ENCODE data around the gene ANKS1A. TPM values are rescaled to one million over a fixed set of nuclear protein-coding genes. Genes with fewer than 3 reads are reported as not detected.

Gene ANKS1A
- total and polyA plus RNA-seq, 2 experiments from 2014 or later = 12.1 to 31.9 TPM

GRCh38 chr6:34955442-34955841 is 66.4 kb downstream of the ANKS1A start:
- Histone ChIP-seq H3K79me2 (replicated peaks; ENCODE audit: insufficient read depth) (peaks cover 6% of the 10 kb centered on the region; the same call in 1 of the 2 replicates), H3K9me2 (ENCODE audit: insufficient read depth) (no peaks in the 10 kb centered on the region), H3K36me3 (ENCODE audit: insufficient read depth) (no peaks in the 10 kb centered on the region), H3K27me3 (ENCODE audit: insufficient read depth) (no peaks in the 10 kb centered on the region), H3K4me3 (no peak overlapping the region), H3K27ac (ENCODE audit: low read depth) (no peak overlapping the region), H3K4me2 (no peak overlapping the region), H4K20me1 (replicated peaks; ENCODE audit: insufficient read depth) (peaks cover 5% of the 10 kb centered on the region), H3K4me1 (ENCODE audit: insufficient read depth) (peaks cover 17% of the 10 kb centered on the region; the same call in 1 of the 2 replicates), H2AFZ (no peak overlapping the region), H3F3A (replicated peaks; ENCODE audit: low read depth) (no peaks in the 10 kb centered on the region)
- H3K9me3 Mint-ChIP-seq = no peaks in the 10 kb centered on the region
- H3K4me1 Mint-ChIP-seq = peaks cover 23% of the 10 kb centered on the region
- H3K27me3 Mint-ChIP-seq (ENCODE audit: insufficient read depth, low read depth, poor library complexity) = peaks cover 2% of the 10 kb centered on the region
- no peak overlapping the region for H3K4me3 Mint-ChIP-seq
- no peak for DNase-seq (ENCODE audit: low spot score)
- no peaks in the 10 kb centered on the region for H3K36me3 Mint-ChIP-seq (ENCODE audit: low read depth)
- H3K27ac Mint-ChIP-seq = no peak overlapping the region
- TF ChIP-seq ZNF114 (CRISPR knock-in tag; IDR thresholded peaks at IDR 0.05) = no peak
- no peak for TF ChIP-seq CREB1 (CRISPR knock-in tag; IDR thresholded peaks at IDR 0.05; ENCODE audit: low read depth)
- TF ChIP-seq JUNB (IDR thresholded peaks at IDR 0.05; ENCODE audit: unreplicated experiment) = no peak
- no peak for TF ChIP-seq NANOG (IDR thresholded peaks at IDR 0.05; ENCODE audit: borderline replicate concordance)
- TF ChIP-seq, protein P1, sequence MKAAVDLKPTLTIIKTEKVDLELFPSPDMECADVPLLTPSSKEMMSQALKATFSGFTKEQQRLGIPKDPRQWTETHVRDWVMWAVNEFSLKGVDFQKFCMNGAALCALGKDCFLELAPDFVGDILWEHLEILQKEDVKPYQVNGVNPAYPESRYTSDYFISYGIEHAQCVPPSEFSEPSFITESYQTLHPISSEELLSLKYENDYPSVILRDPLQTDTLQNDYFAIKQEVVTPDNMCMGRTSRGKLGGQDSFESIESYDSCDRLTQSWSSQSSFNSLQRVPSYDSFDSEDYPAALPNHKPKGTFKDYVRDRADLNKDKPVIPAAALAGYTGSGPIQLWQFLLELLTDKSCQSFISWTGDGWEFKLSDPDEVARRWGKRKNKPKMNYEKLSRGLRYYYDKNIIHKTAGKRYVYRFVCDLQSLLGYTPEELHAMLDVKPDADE (IDR thresholded peaks at IDR 0.05) = no peak
- no peak for ATAC-seq

- Mint-ChIP-seq H3K4me1 (peaks cover 8% of the 10 kb centered on the region), H3K27ac (no peak overlapping the region), H3K9me3 (no peaks in the 10 kb centered on the region), H3K36me3 (ENCODE audit: low read depth) (no peaks in the 10 kb centered on the region), H3K4me3 (no peak overlapping the region), H3K27me3 (ENCODE audit: insufficient read depth, low read depth, poor library complexity) (no peaks in the 10 kb centered on the region)
- H3K4me1 ChIP-seq (ENCODE audit: insufficient read depth) = peaks cover 9% of the 10 kb centered on the region; the same call in 1 of the 2 replicates
- ATAC-seq = no peak
- H3F3A ChIP-seq (replicated peaks; ENCODE audit: low read depth) = no peaks in the 10 kb centered on the region
- H4K20me1 ChIP-seq (replicated peaks; ENCODE audit: insufficient read depth) = peaks cover 16% of the 10 kb centered on the region
- no peak overlapping the region for H3K4me3 ChIP-seq
- H3K27me3 ChIP-seq (ENCODE audit: insufficient read depth) = no peaks in the 10 kb centered on the region
- no peak overlapping the region for H3K27ac ChIP-seq (ENCODE audit: low read depth)
- peaks cover 6% of the 10 kb centered on the region; the same call in 1 of the 2 replicates for H3K79me2 ChIP-seq (replicated peaks; ENCODE audit: insufficient read depth)
- H3K36me3 ChIP-seq (ENCODE audit: insufficient read depth) = no peaks in the 10 kb centered on the region
- H3K4me2 ChIP-seq = no peak overlapping the region
- no peaks in the 10 kb centered on the region for H3K9me2 ChIP-seq (ENCODE audit: insufficient read depth)
- H2AFZ ChIP-seq = no peak overlapping the region
- DNase-seq (ENCODE audit: low spot score) = no peak
- TF ChIP-seq EZH2phosphoT487 (IDR thresholded peaks at IDR 0.05; ENCODE audit: unreplicated experiment) = no peak
- no peak for TF ChIP-seq ZNF331 (CRISPR knock-in tag; IDR thresholded peaks at IDR 0.05; ENCODE audit: low read depth)
- TF ChIP-seq POLR2AphosphoS5 (IDR thresholded peaks at IDR 0.05; ENCODE audit: low read depth) = no peak
- TF ChIP-seq NANOG (IDR thresholded peaks at IDR 0.05; ENCODE audit: borderline replicate concordance) = no peak
- no peak for TF ChIP-seq CREB1 (CRISPR knock-in tag; IDR thresholded peaks at IDR 0.05; ENCODE audit: low read depth)
- TF ChIP-seq, protein P1 (IDR thresholded peaks at IDR 0.05) = no peak
- no peak for TF ChIP-seq STAT1 (IDR thresholded peaks at IDR 0.05; ENCODE audit: unreplicated experiment)
- TF ChIP-seq ZNF114 (CRISPR knock-in tag; IDR thresholded peaks at IDR 0.05) = no peak
- TF ChIP-seq JUNB (IDR thresholded peaks at IDR 0.05; ENCODE audit: unreplicated experiment) = no peak
- TF ChIP-seq, protein P2, sequence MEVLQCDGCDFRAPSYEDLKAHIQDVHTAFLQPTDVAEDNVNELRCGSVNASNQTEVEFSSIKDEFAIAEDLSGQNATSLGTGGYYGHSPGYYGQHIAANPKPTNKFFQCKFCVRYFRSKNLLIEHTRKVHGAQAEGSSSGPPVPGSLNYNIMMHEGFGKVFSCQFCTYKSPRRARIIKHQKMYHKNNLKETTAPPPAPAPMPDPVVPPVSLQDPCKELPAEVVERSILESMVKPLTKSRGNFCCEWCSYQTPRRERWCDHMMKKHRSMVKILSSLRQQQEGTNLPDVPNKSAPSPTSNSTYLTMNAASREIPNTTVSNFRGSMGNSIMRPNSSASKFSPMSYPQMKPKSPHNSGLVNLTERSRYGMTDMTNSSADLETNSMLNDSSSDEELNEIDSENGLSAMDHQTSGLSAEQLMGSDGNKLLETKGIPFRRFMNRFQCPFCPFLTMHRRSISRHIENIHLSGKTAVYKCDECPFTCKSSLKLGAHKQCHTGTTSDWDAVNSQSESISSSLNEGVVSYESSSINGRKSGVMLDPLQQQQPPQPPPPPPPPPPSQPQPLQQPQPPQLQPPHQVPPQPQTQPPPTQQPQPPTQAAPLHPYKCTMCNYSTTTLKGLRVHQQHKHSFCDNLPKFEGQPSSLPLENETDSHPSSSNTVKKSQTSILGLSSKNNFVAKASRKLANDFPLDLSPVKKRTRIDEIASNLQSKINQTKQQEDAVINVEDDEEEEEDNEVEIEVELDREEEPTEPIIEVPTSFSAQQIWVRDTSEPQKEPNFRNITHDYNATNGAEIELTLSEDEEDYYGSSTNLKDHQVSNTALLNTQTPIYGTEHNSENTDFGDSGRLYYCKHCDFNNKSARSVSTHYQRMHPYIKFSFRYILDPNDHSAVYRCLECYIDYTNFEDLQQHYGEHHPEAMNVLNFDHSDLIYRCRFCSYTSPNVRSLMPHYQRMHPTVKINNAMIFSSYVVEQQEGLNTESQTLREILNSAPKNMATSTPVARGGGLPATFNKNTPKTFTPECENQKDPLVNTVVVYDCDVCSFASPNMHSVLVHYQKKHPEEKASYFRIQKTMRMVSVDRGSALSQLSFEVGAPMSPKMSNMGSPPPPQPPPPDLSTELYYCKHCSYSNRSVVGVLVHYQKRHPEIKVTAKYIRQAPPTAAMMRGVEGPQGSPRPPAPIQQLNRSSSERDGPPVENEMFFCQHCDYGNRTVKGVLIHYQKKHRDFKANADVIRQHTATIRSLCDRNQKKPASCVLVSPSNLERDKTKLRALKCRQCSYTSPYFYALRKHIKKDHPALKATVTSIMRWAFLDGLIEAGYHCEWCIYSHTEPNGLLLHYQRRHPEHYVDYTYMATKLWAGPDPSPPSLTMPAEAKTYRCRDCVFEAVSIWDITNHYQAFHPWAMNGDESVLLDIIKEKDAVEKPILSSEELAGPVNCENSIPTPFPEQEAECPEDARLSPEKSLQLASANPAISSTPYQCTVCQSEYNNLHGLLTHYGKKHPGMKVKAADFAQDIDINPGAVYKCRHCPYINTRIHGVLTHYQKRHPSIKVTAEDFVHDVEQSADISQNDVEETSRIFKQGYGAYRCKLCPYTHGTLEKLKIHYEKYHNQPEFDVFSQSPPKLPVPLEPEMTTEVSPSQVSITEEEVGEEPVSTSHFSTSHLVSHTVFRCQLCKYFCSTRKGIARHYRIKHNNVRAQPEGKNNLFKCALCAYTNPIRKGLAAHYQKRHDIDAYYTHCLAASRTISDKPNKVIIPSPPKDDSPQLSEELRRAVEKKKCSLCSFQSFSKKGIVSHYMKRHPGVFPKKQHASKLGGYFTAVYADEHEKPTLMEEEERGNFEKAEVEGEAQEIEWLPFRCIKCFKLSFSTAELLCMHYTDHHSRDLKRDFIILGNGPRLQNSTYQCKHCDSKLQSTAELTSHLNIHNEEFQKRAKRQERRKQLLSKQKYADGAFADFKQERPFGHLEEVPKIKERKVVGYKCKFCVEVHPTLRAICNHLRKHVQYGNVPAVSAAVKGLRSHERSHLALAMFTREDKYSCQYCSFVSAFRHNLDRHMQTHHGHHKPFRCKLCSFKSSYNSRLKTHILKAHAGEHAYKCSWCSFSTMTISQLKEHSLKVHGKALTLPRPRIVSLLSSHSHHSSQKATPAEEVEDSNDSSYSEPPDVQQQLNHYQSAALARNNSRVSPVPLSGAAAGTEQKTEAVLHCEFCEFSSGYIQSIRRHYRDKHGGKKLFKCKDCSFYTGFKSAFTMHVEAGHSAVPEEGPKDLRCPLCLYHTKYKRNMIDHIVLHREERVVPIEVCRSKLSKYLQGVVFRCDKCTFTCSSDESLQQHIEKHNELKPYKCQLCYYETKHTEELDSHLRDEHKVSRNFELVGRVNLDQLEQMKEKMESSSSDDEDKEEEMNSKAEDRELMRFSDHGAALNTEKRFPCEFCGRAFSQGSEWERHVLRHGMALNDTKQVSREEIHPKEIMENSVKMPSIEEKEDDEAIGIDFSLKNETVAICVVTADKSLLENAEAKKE (CRISPR knock-in tag; IDR thresholded peaks at IDR 0.05) = no peak
- no peak for TF ChIP-seq EZH2 (IDR thresholded peaks at IDR 0.05; ENCODE audit: low read depth, unreplicated experiment)
Measured at GRCh38 chr6:34957231-34957783, 68.3 kb downstream of the ANKS1A start.

Data from GM23338 (cell line).